Mesenchymal stem cell (in vitro differentiated cells and primary cell): ENCODE measurements around the gene PLSCR4.

Experiments
- DNase-seq: peaks from one replicate; pipeline ENCODE4 v3.0.0-alpha.2; 2013
- H2AFZ ChIP-seq: one replicate; pipeline ENCODE4 v1.6.1; 2013; ENCODE audit warnings: low read depth, mild to moderate bottlenecking, control low read depth, inconsistent platforms, low read length, moderate library complexity
- H2AK5ac ChIP-seq: 2 replicates; pipeline ENCODE4 v1.6.1; 2013; ENCODE audit warnings: low read length, moderate library complexity, mild to moderate bottlenecking, inconsistent platforms; ENCODE audit not compliant: severe bottlenecking
- H2BK120ac ChIP-seq: one replicate; pipeline ENCODE4 v1.6.1; 2013; ENCODE audit warnings: low read depth, mild to moderate bottlenecking, inconsistent platforms, low read length, moderate library complexity
- H2BK12ac ChIP-seq, 2 experiments: one replicate each; pipeline ENCODE4 v1.6.1; 2013; ENCODE audit warnings: inconsistent platforms in 2 of 2, low read length in 2 of 2, mild to moderate bottlenecking in 2 of 2, moderate library complexity in 2 of 2, control low read depth in 1 of 2
- H2BK15ac ChIP-seq: one replicate; pipeline ENCODE4 v1.6.1; 2013; ENCODE audit warnings: mild to moderate bottlenecking, low read depth, inconsistent platforms; ENCODE audit not compliant: poor library complexity, severe bottlenecking
- H2BK5ac ChIP-seq: 2 replicates; pipeline ENCODE4 v1.6.1; 2013; ENCODE audit warnings: low read depth, mild to moderate bottlenecking, low read length, control low read depth, inconsistent platforms; ENCODE audit not compliant: poor library complexity, severe bottlenecking
- H3K14ac ChIP-seq, 2 experiments: one replicate each; pipeline ENCODE4 v1.6.1; 2013; ENCODE audit warnings: inconsistent platforms in 2 of 2, low read length in 2 of 2, control low read depth in 1 of 2, mild to moderate bottlenecking in 1 of 2, moderate library complexity in 1 of 2
- H3K18ac ChIP-seq, 2 experiments: one replicate each; pipeline ENCODE4 v1.6.1; 2013; ENCODE audit warnings: inconsistent platforms in 2 of 2, low read length in 2 of 2, control low read depth in 1 of 2, low read depth in 1 of 2, mild to moderate bottlenecking in 1 of 2
- H3K23ac ChIP-seq, 2 experiments: one replicate each; pipeline ENCODE4 v1.6.1; 2013; ENCODE audit warnings: inconsistent platforms in 2 of 2, low read length in 2 of 2, mild to moderate bottlenecking in 2 of 2, moderate library complexity in 2 of 2, control low read depth in 1 of 2
- H3K27ac ChIP-seq: 2 replicates; pipeline ENCODE4 v1.5.1; 2013; ENCODE audit warnings: mild to moderate bottlenecking, moderate library complexity, low read length, control low read depth, inconsistent platforms; ENCODE audit not compliant: poor library complexity, severe bottlenecking
- H3K27me3 ChIP-seq, 2 experiments: 2 replicates each; pipeline versions ENCODE4 v1.6.1 to v1.7.0; 2013; ENCODE audit warnings: low read length in 2 of 2, mild to moderate bottlenecking in 2 of 2, moderate library complexity in 2 of 2, control low read depth in 1 of 2, inconsistent platforms in 1 of 2; ENCODE audit not compliant: control insufficient read depth in 1 of 2, insufficient read depth in 1 of 2
- H3K36me3 ChIP-seq, 2 experiments: 2 replicates each; pipeline versions ENCODE4 v1.6.1 to v1.7.0; 2013; ENCODE audit warnings: low read length in 2 of 2, control low read depth in 1 of 2, inconsistent platforms in 1 of 2, low read depth in 1 of 2, mild to moderate bottlenecking in 1 of 2; ENCODE audit not compliant: insufficient read depth in 2 of 2, control insufficient read depth in 1 of 2
- H3K4ac ChIP-seq, 2 experiments: one replicate each; pipeline ENCODE4 v1.6.1; 2013; ENCODE audit warnings: inconsistent platforms in 2 of 2, low read length in 2 of 2, mild to moderate bottlenecking in 2 of 2, moderate library complexity in 2 of 2, control low read depth in 1 of 2, low read depth in 1 of 2
- H3K4me1 ChIP-seq: 2 replicates; pipeline ENCODE4 v1.6.1; 2013; ENCODE audit warnings: low read depth, low read length, control low read depth; ENCODE audit not compliant: control insufficient read depth, insufficient read depth
- H3K4me2 ChIP-seq: 2 replicates; pipeline ENCODE4 v1.6.1; 2013; ENCODE audit warnings: low read length, mild to moderate bottlenecking, inconsistent platforms; ENCODE audit not compliant: poor library complexity, severe bottlenecking
- H3K4me3 ChIP-seq, 2 experiments: 2 replicates each; pipeline versions ENCODE4 v1.5.1 to v1.7.0; 2013; ENCODE audit warnings: low read length in 2 of 2, mild to moderate bottlenecking in 2 of 2, control low read depth in 1 of 2, low read depth in 1 of 2; ENCODE audit not compliant: insufficient read depth in 1 of 2
- H3K79me1 ChIP-seq: replicated peaks from 2 replicates; pipeline ENCODE4 v1.6.1; 2013; ENCODE audit warnings: mild to moderate bottlenecking, control low read depth, low read length, inconsistent platforms; ENCODE audit not compliant: poor library complexity, severe bottlenecking
- H3K9ac ChIP-seq: 2 replicates; pipeline ENCODE4 v1.7.0; 2013; ENCODE audit warnings: mild to moderate bottlenecking, low read length, moderate library complexity
- H3K9me3 ChIP-seq: 2 replicates; pipeline ENCODE4 v1.7.0; 2013; ENCODE audit warnings: mild to moderate bottlenecking, low read length; ENCODE audit not compliant: control insufficient read depth
- H4K8ac ChIP-seq: one replicate; pipeline ENCODE4 v1.6.1; 2013; ENCODE audit warnings: inconsistent platforms, mild to moderate bottlenecking, low read length, moderate library complexity
- H4K91ac ChIP-seq: one replicate; pipeline ENCODE4 v1.6.1; 2013; ENCODE audit warnings: mild to moderate bottlenecking, low read length, inconsistent platforms
- WGBS: methylation state at CpG from one replicate; pipeline ENCODE4 v1.1.7; 2013; ENCODE audit warnings: mixed read lengths; 5-methylcytosine and 5-hydroxymethylcytosine counted together

PLSCR4 gene

GRCh38 chr3:146218880-146219866 lies 31.7 kb downstream of the PLSCR4 start:
- Histone ChIP-seq H3K4me3 (no peak overlapping the region), H3K4ac (peak overlapping the region in 1 of 2 experiments; percentile 49), H3K18ac (no peak overlapping the region), H4K91ac (no peak overlapping the region), H2BK120ac (no peak overlapping the region), H3K14ac (no peak overlapping the region), H3K36me3 (peaks cover 0 to 25% of the 10 kb centered on the region in 2 experiments), H3K4me1 (peaks cover 4% of the 10 kb centered on the region), H3K9ac (no peak overlapping the region), H3K27me3 (no peaks in the 10 kb centered on the region), H3K4me2 (no peak overlapping the region), H3K27ac (no peak overlapping the region), H2BK5ac (no peak overlapping the region), H2BK15ac (no peak overlapping the region), H4K8ac (no peak overlapping the region), H3K23ac (no peak overlapping the region), H2AK5ac (no peak overlapping the region), H2BK12ac (no peak overlapping the region), H3K9me3 (no peaks in the 10 kb centered on the region), H2AFZ (no peak overlapping the region), H3K79me1 (no peaks in the 10 kb centered on the region)
- WGBS: 93% methylated on average over 9 of the region's 13 CpGs
- DNase-seq: peak; percentile 36

GRCh38 chr3:146217324-146217723 lies 33.6 kb downstream of the PLSCR4 start:
- Histone ChIP-seq H3K4me3 (no peak overlapping the region), H2BK15ac (no peak overlapping the region), H3K4ac (no peak overlapping the region), H3K23ac (no peak overlapping the region), H3K4me1 (no peaks in the 10 kb centered on the region), H2BK12ac (no peak overlapping the region), H2AK5ac (no peak overlapping the region), H3K18ac (no peak overlapping the region), H3K27ac (no peak overlapping the region), H3K79me1 (no peaks in the 10 kb centered on the region), H3K9me3 (no peaks in the 10 kb centered on the region), H3K4me2 (no peak overlapping the region), H2AFZ (no peak overlapping the region), H3K27me3 (no peaks in the 10 kb centered on the region), H4K91ac (no peak overlapping the region), H2BK120ac (no peak overlapping the region), H4K8ac (no peak overlapping the region), H3K36me3 (peaks cover 0 to 22% of the 10 kb centered on the region in 2 experiments), H3K9ac (no peak overlapping the region), H2BK5ac (no peak overlapping the region), H3K14ac (no peak overlapping the region)
- 88% methylated on average over 2 of the region's 2 CpGs for WGBS
- DNase-seq: no peak

GRCh38 chr3:146214493-146214892 lies 36.4 kb downstream of the PLSCR4 start:
- H3K4ac ChIP-seq: no peak overlapping the region
- no peaks in the 10 kb centered on the region for H3K9me3 ChIP-seq
- no peak overlapping the region for H2BK120ac ChIP-seq
- H3K27me3 ChIP-seq: no peaks in the 10 kb centered on the region
- no peak overlapping the region for H3K4me2 ChIP-seq
- no peak overlapping the region for H2AK5ac ChIP-seq
- H3K14ac ChIP-seq: no peak overlapping the region
- no peak overlapping the region for H4K91ac ChIP-seq
- H2BK5ac ChIP-seq: no peak overlapping the region
- peaks cover 0 to 28% of the 10 kb centered on the region in 2 experiments for H3K36me3 ChIP-seq
- no peaks in the 10 kb centered on the region for H3K79me1 ChIP-seq
- no peak overlapping the region for H3K27ac ChIP-seq
- WGBS: 100% methylated on average over 1 of the region's 2 CpGs
- H2AFZ ChIP-seq: no peak overlapping the region
- no peaks in the 10 kb centered on the region for H3K4me1 ChIP-seq
- no peak overlapping the region for H3K4me3 ChIP-seq
- H3K23ac ChIP-seq: no peak overlapping the region
- no peak overlapping the region for H4K8ac ChIP-seq
- no peak for DNase-seq
- H3K18ac ChIP-seq: no peak overlapping the region
- no peak overlapping the region for H2BK12ac ChIP-seq
- no peak overlapping the region for H3K9ac ChIP-seq
- H2BK15ac ChIP-seq: no peak overlapping the region

GRCh38 chr3:146209371-146209770 lies 41.5 kb downstream of the PLSCR4 start:
- Histone ChIP-seq H3K27me3 (no peaks in the 10 kb centered on the region), H2AFZ (no peak overlapping the region), H4K8ac (no peak overlapping the region), H3K4me3 (no peak overlapping the region), H3K18ac (no peak overlapping the region), H3K4ac (no peak overlapping the region), H2BK120ac (no peak overlapping the region), H3K36me3 (peaks cover 0 to 32% of the 10 kb centered on the region in 2 experiments), H2AK5ac (no peak overlapping the region), H3K27ac (no peak overlapping the region), H3K9me3 (no peaks in the 10 kb centered on the region), H4K91ac (no peak overlapping the region), H3K4me2 (no peak overlapping the region), H3K9ac (no peak overlapping the region), H2BK15ac (no peak overlapping the region), H2BK5ac (no peak overlapping the region), H3K14ac (no peak overlapping the region), H3K4me1 (no peaks in the 10 kb centered on the region), H2BK12ac (no peak overlapping the region), H3K23ac (no peak overlapping the region), H3K79me1 (no peaks in the 10 kb centered on the region)
- no peak for DNase-seq
